HG03196 (cell line): Measurements from ENCODE around the gene CD79A.

ENCODE experiments used
- ATAC-seq: cut with Tn5 transposase; IDR thresholded peaks from one replicate; pipeline ENCODE4 v1.9.1; 2021; ENCODE audit not compliant: unreplicated experiment

Gene CD79A

GRCh38 chr19:41883463-41883820 lies 6.4 kb downstream of the CD79A start:
- no peak for ATAC-seq

- ATAC-seq = peak; percentile 69
These were observed 7.0 kb downstream of the CD79A start for GRCh38 chr19:41883821-41884733.

GRCh38 chr19:41886761-41887710 lies 10.0 kb downstream of the CD79A start:
- ATAC-seq = no peak

DNA sequence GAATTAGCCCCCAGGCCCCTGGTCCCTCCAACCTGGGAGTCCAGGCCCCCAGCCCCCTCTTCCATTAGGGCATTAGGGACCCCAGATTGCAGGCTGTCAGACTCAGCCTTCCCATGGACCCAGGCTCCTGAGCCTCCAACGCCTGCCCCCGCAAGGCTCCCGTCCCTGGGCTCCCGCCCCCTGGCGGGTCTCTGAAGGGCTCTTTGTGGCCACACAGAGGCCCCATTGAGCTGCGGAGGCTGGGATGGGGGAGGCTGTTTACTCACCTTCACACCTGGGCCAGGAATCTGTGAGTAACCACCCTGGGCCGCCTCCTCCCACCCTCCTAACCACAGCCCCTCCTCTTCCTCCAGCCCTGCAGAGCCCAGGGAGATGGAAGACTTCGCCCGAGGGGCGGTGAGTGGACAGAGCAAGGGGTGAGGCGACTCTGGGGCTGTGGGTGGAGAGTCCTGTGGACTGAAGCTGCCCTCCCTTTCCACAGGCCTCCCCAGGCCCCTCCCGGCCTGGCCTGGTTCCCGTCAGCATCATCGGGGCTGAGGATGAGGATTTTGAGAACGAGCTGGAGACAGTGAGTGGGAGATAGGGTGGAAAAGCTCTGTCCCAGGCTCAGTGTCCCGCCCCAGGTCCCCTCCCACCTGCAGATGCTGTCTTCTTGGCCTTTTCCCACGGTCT lies 10.8 kb downstream of the CD79A start:
- ATAC-seq = no peak

GRCh38 chr19:41888926-41889325 lies 11.8 kb downstream of the CD79A start:
- ATAC-seq = no peak

DNA sequence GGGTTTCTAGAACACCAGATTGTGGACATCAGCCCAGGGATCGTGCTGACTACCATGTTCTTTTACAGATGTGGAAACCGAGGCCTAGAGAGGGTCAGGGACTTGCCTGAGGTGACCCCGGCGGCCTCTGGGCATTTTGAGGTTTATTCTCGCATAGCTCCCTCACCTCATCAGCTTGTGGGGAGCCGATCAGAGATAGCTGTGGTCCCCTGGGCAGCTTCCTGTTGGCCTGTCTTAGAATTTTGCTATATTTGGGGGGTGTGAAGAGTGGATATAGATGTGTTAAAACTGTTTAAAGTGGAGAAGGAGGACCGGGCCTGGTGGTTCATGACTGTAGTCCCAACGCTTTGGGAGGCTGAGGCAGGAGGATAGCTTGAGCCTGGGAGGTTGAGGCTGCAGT lies 12.8 kb downstream of the CD79A start:
- no peak for ATAC-seq

DNA sequence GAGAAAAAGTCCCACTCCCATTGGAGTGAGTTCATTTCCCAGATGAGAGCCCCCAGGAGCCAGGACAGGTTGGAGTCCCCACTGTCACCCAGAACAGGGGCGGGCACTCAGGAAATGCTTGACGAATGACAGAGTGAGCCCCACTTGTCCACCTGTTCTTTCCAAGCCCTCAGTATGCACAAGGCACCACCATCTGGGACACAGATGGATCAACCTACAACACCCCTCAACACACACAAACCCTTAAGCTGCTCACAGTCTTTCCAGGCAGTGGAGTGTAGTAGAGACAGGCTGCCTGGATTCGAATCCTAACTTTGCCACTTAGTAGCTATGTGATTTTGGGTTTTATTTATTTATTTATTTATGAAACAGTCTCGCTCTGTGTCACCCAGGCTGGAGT lies 13.9 kb downstream of the CD79A start:
- no peak for ATAC-seq

DNA sequence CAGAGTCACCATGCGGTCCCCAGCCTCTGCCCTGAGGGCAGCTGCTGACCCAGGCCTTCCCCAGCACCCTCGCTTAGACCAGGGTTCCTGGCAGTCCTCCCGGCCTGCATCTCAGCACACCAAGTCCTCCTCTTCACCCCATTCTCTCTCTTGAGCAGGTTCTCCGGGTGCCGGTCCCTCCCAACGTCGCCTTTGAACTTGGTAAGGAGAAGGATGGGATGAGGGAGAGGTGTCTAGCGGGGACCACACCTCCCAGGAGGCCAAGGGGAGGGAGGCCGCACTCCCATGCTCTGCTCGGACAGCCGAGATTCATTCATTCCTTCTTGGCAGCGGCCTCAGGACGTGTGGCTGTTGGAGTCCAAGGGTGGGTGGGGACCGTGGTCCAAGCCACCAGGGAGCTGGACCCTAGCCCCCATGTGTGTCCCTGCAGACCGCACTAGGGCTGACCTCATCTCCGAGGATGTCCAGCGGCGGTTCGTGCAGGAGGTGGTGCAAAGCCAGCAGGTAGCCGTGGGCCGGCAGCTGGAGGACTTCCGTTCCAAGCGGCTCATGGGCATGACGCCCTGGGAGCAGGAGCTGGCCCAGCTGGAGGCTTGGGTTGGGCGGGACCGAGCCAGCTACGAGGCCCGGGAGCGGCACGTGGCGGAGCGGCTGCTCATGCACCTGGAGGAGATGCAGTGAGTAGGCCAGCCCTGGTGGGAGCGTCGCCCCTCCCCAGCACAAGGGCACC lies 15.3 kb downstream of the CD79A start:
- ATAC-seq = no peak

- ATAC-seq = no peak
These were observed 16.8 kb downstream of the CD79A start for GRCh38 chr19:41893899-41894298.

GRCh38 chr19:41894350-41894749 lies 17.3 kb downstream of the CD79A start:
- no peak for ATAC-seq

- ATAC-seq = no peak
These were observed 18.9 kb downstream of the CD79A start for GRCh38 chr19:41895745-41896580.

- no peak for ATAC-seq
These were observed 19.5 kb downstream of the CD79A start for GRCh38 chr19:41896581-41896942.

DNA sequence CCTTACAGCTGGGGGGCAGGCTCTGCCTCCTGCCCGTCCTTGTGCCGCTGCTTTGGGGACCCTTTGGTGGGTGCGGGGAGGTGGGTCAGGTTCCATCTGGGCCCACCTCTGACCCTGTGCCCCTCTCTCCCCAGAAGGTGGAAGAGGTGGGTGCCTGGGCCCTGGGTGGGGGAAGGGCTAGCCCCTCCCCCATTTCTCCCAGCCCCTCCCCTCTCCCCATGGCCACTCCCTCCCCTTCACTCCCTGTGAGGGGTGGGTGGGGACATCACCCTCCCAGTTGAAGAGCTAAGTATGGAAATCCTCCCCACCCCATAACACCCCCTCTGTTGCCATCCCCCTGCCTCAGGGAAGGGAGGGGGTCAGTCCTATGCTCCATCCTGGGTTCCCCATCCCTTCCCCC lies 20.1 kb downstream of the CD79A start:
- no peak for ATAC-seq

DNA sequence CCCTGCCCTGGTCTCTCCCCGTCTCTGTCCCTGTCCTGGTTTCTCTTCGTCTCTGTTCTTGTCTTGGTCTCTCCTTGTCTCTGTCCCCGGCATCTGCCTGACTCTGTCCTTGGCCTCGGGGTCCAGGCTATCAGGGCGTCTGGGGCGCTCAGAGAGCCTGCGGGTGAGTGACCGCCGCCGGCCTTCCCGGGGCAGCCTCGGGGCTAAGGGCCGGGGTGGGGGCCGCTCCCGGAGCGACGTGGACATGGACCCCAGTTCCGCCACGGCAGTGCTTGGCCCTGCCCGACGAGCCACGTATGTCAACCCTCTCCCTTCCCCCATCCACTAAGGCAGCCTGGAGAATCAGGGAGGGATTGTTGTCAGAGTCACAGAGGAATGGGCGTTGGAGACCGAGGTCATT lies 20.7 kb downstream of the CD79A start:
- no peak for ATAC-seq

DNA sequence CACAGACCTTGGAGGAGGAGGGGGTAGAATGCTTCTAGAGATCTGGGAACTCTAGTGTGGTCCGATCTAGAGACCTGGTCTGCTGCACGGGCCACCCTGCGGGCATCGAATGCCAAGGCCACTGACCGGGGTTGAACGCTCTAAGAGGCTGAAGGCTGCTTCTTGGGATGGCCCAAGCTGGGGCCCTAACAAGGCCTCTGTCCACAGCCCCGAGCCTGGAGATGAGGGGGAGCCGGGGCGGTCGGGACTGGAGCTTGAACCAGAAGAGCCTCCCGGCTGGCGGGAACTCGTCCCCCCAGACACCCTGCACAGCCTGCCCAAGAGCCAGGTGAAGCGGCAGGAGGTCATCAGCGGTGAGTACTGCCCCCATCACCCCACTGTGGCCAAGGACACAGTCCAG lies 21.2 kb downstream of the CD79A start:
- ATAC-seq = no peak

DNA sequence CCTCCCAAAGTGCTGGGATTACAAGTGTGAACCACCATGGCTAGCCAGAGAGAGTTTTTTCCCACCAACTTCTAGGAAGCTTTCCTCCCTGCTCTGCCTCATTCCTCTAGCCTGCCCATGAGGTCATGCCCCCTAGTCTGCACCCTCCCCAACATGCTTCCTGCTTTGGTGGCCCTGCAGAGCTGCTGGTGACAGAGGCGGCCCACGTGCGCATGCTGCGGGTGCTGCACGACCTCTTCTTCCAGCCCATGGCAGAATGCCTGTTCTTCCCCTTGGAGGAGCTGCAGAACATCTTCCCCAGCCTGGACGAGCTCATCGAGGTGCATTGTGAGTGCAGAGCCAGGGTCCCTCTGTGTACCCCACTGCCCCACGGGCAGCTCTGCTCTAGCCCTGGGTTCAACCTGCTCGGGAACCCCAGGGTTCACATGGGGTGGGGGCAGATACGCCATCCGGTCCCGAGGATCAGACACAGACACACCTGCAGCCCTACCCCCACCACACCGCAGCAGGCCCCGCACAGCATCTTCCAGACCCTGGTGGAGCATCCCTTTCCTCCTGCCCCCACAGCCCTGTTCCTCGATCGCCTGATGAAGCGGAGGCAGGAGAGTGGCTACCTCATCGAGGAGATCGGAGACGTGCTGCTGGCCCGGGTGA lies 24.8 kb downstream of the CD79A start:
- no peak for ATAC-seq

DNA sequence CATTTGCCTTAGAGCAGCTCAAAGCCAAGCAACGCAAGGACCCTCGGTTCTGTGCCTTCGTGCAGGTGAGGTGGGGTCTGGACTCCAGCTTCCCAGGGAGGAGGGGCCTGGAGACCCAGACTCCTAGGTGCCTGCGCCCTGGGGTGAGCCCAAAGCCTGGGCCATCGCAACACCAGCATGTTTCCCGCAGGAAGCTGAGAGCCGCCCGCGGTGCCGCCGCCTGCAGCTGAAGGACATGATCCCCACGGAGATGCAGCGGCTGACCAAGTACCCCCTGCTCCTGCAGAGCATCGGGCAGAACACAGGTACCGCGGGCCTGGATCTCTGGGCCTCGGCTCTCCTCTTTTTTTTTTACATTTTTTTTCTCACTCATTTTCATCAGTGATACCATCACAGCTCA lies 25.5 kb downstream of the CD79A start:
- ATAC-seq = no peak

GRCh38 chr19:41903193-41903953 lies 26.3 kb downstream of the CD79A start:
- ATAC-seq = no peak
